HEK293T (cell line): Measurements from ENCODE around the gene ZDHHC11.

ENCODE experiments used
- ARNT ChIP-seq: fragments of 450-650 bp; IDR thresholded peaks from 2 replicates; pipeline ENCODE4 v1.6.1; 2017; ENCODE audit warnings: mild to moderate bottlenecking
- CTBP1 ChIP-seq: fragments of 450-650 bp; IDR thresholded peaks from 2 replicates; pipeline ENCODE4 v1.6.1; 2016; ENCODE audit warnings: borderline replicate concordance
- FOXK2 ChIP-seq: fragments of 450-650 bp; IDR thresholded peaks from 2 replicates; pipeline ENCODE4 v1.6.1; 2016; ENCODE audit warnings: mild to moderate bottlenecking
- FOXM1 ChIP-seq: fragments of 450-650 bp; IDR thresholded peaks from 2 replicates; pipeline ENCODE4 v1.6.1; 2017; ENCODE audit warnings: mild to moderate bottlenecking, borderline replicate concordance
- HDGF ChIP-seq: fragments of 450-650 bp; IDR thresholded peaks from 2 replicates; pipeline ENCODE4 v1.6.1; 2017; ENCODE audit warnings: antibody characterized with exemption, borderline replicate concordance
- LEF1 ChIP-seq: fragments of 450-650 bp; IDR thresholded peaks from 2 replicates; pipeline ENCODE4 v1.6.1; 2017; ENCODE audit warnings: mild to moderate bottlenecking, borderline replicate concordance
- NFRKB ChIP-seq: fragments of 450-650 bp; IDR thresholded peaks from 2 replicates; pipeline ENCODE4 v1.6.1; 2016; ENCODE audit warnings: mild to moderate bottlenecking, moderate library complexity
- SP1 ChIP-seq: fragments of 450-650 bp; IDR thresholded peaks from 2 replicates; pipeline ENCODE4 v1.6.1; 2017
- SUZ12 ChIP-seq: fragments of 450-650 bp; IDR thresholded peaks from 2 replicates; pipeline ENCODE4 v1.6.1; 2016; ENCODE audit warnings: mild to moderate bottlenecking
- TARDBP ChIP-seq: fragments of 450-650 bp; IDR thresholded peaks from 2 replicates; pipeline ENCODE4 v1.6.1; 2016
- ZNF384 ChIP-seq: fragments of 450-650 bp; IDR thresholded peaks from 2 replicates; pipeline ENCODE4 v1.6.1; 2016

DNA sequence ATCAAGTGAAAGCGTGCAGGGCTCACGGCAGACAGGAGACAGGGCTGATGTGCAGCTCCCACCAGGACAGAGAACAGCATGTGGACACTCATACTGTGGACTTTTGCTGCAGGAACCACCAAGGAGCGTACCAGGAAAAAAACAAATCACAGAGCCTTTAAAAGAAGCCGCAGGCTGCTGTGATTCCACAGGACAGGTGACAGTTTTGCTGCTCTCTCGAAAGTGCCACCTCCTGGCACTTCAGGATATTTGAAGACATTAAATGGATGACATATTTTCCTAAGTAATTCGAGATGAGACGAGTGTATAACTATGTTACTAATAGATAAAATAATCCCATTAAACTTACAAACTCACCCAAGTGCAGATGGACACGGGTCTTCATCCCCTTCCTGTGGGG is 29.3 kb downstream of the ZDHHC11 start:
- TF ChIP-seq FOXM1 (no peak), LEF1 (no peak), NFRKB (no peak), SP1 (no peak), ZNF384 (no peak), TARDBP (no peak), HDGF (no peak), SUZ12 (no peak), FOXK2 (no peak), CTBP1 (no peak), ARNT (no peak)
